HepG2 (cell line): ENCODE data around the gene PLOD3. TPM values are rescaled to one million over a fixed set of nuclear protein-coding genes. Genes with fewer than 3 reads are reported as not detected.

Source experiments
- ADNP ChIP-seq: sonication (generic); formaldehyde crosslinking; IDR thresholded peaks from 2 replicates; pipeline ENCODE4 v1.4.0; 2020; ENCODE audit warnings: missing genetic modification reagents
- BCL6 ChIP-seq: IDR thresholded peaks from 2 replicates; pipeline ENCODE4 v1.6.1; 2016; ENCODE audit warnings: missing genetic modification reagents, missing compliant biosample characterization
- CBX1 ChIP-seq: IDR thresholded peaks from one replicate; pipeline ENCODE4 v1.6.1; 2016; ENCODE audit warnings: antibody characterized with exemption, low read depth
- CEBPB ChIP-seq: IDR thresholded peaks from 2 replicates; pipeline ENCODE4 v1.6.1; 2011; ENCODE audit warnings: low read depth, low read length, improper control_type of control experiment, borderline replicate concordance
- FLYWCH1 ChIP-seq: sonication (generic); formaldehyde crosslinking; IDR thresholded peaks from 2 replicates; pipeline ENCODE4 v1.8.1; 2023; ENCODE audit warnings: mild to moderate bottlenecking, missing genetic modification reagents
- FOXO1 ChIP-seq: sonication (generic); formaldehyde crosslinking; IDR thresholded peaks from 2 replicates; pipeline ENCODE4 v1.4.0; 2020; ENCODE audit warnings: missing genetic modification reagents
- HIVEP1 ChIP-seq: sonication (generic); formaldehyde crosslinking; IDR thresholded peaks from 2 replicates; pipeline ENCODE4 v1.4.0; 2020; ENCODE audit warnings: mild to moderate bottlenecking, missing genetic modification reagents
- HMG20B ChIP-seq: conservative IDR thresholded peaks from 2 replicates; pipeline ENCODE4 v1.6.1; 2016; ENCODE audit warnings: missing genetic modification reagents, missing compliant biosample characterization
- HNRNPLL ChIP-seq: fragments of 200-400 bp; formaldehyde crosslinking; IDR thresholded peaks from 2 replicates; pipeline ENCODE4 v1.6.1; 2017; ENCODE audit warnings: mild to moderate bottlenecking, low read depth, low read length; ENCODE audit not compliant: poor library complexity, severe bottlenecking
- KMT2B ChIP-seq: IDR thresholded peaks from 2 replicates; pipeline ENCODE4 v1.6.1; 2016; ENCODE audit warnings: missing genetic modification reagents, missing compliant biosample characterization
- MEF2D ChIP-seq: sonication (generic); formaldehyde crosslinking; IDR thresholded peaks from 2 replicates; pipeline ENCODE4 v1.5.1; 2020; ENCODE audit warnings: mild to moderate bottlenecking, missing genetic modification reagents
- NCOA2 ChIP-seq: sonication (generic); formaldehyde crosslinking; IDR thresholded peaks from 2 replicates; pipeline ENCODE4 v1.8.0; 2022; ENCODE audit warnings: inconsistent platforms
- NFYC ChIP-seq: IDR thresholded peaks from 2 replicates; pipeline ENCODE4 v1.6.1; 2016; ENCODE audit warnings: missing genetic modification reagents, missing compliant biosample characterization
- PITX1 ChIP-seq: sonication (generic); formaldehyde crosslinking; IDR thresholded peaks from 2 replicates; pipeline ENCODE4 v1.5.1; 2020; ENCODE audit warnings: mild to moderate bottlenecking, missing genetic modification reagents
- REXO4 ChIP-seq: sonication (generic); formaldehyde crosslinking; IDR thresholded peaks from 2 replicates; pipeline ENCODE4 v1.8.0; 2022; ENCODE audit warnings: missing genetic modification reagents, mild to moderate bottlenecking, borderline replicate concordance
- USF2 ChIP-seq, 2 experiments: sonication (generic) in 1 of 2; formaldehyde crosslinking in 1 of 2; IDR thresholded peaks; 2 replicates each; pipeline versions ENCODE4 v1.5.1 to v1.6.1; 2011 to 2020; ENCODE audit warnings: borderline replicate concordance in 1 of 2, low read depth in 1 of 2, low read length in 1 of 2, mild to moderate bottlenecking in 1 of 2, missing genetic modification reagents in 1 of 2, moderate library complexity in 1 of 2
- ZBTB43 ChIP-seq: sonication (generic); formaldehyde crosslinking; conservative IDR thresholded peaks from 2 replicates; pipeline ENCODE4 v1.4.0; 2020; ENCODE audit warnings: missing genetic modification reagents
- ZEB1 ChIP-seq: IDR thresholded peaks from 2 replicates; pipeline ENCODE4 v1.6.1; 2012; ENCODE audit warnings: mild to moderate bottlenecking, low read depth, inconsistent platforms; ENCODE audit not compliant: insufficient replicate concordance
- ZKSCAN1 ChIP-seq: fragments of 150-350 bp; IDR thresholded peaks from 2 replicates; pipeline ENCODE4 v1.6.1; 2014; ENCODE audit warnings: low read length
- ZNF24 ChIP-seq: fragments of 450-650 bp; IDR thresholded peaks from 2 replicates; pipeline ENCODE4 v1.6.1; 2017; ENCODE audit warnings: antibody characterized with exemption, mild to moderate bottlenecking
- ZNF317 ChIP-seq: sonication (generic); formaldehyde crosslinking; IDR thresholded peaks from 2 replicates; pipeline ENCODE4 v1.5.0; 2020; ENCODE audit warnings: mild to moderate bottlenecking, missing genetic modification reagents
- ZNF335 ChIP-seq: sonication (generic); formaldehyde crosslinking; IDR thresholded peaks from 2 replicates; pipeline ENCODE4 v1.4.0; 2020; ENCODE audit warnings: missing genetic modification reagents
- ZNF546 ChIP-seq: sonication (generic); formaldehyde crosslinking; conservative IDR thresholded peaks from 2 replicates; pipeline ENCODE4 v1.8.1; 2023; ENCODE audit warnings: mild to moderate bottlenecking, missing genetic modification reagents
- ZNF549 ChIP-seq: sonication (generic); formaldehyde crosslinking; IDR thresholded peaks from 2 replicates; pipeline ENCODE4 v1.5.0; 2020; ENCODE audit warnings: missing genetic modification reagents
- polyA plus RNA-seq, 8 experiments: library from polyadenylated mRNA; depleted of rRNA in 3 of 8; stranded (reverse) in 7 of 8; unstranded in 1 of 8; fragments of >200 nt; fragmentation: Illumina TruSeq in 4 of 8; extraction: Trizol in 4 of 8; gene quantifications; 2 replicates each; pipeline versions ENCODE4 v1.2.1 to v1.2.3, GENCODE V29; 2011 to 2016; ENCODE audit warnings: low read depth in 4 of 8, missing spikeins in 1 of 8, mixed read lengths in 1 of 8; ENCODE audit not compliant: insufficient read depth in 1 of 8
- total RNA-seq, 5 experiments: library from RNA; depleted of rRNA; stranded (reverse); fragments of >200 nt; fragmentation: Illumina TruSeq; extraction: Trizol; gene quantifications; 2 replicates each; pipeline ENCODE4 v1.2.3, GENCODE V29; 2016; ENCODE audit warnings: low read depth in 1 of 5
- TF ChIP-seq, protein P1 (sequence below): sonication (generic); formaldehyde crosslinking; IDR thresholded peaks from 2 replicates; pipeline ENCODE4 v1.4.0; 2020; ENCODE audit warnings: missing genetic modification reagents, mild to moderate bottlenecking, borderline replicate concordance

PLOD3 gene
- total and polyA plus RNA-seq, 2 of the 13 experiments (the other 11 are each of a cell fraction or from before 2014, with no cell fraction given), result 65.8 to 67.4 TPM

DNA sequence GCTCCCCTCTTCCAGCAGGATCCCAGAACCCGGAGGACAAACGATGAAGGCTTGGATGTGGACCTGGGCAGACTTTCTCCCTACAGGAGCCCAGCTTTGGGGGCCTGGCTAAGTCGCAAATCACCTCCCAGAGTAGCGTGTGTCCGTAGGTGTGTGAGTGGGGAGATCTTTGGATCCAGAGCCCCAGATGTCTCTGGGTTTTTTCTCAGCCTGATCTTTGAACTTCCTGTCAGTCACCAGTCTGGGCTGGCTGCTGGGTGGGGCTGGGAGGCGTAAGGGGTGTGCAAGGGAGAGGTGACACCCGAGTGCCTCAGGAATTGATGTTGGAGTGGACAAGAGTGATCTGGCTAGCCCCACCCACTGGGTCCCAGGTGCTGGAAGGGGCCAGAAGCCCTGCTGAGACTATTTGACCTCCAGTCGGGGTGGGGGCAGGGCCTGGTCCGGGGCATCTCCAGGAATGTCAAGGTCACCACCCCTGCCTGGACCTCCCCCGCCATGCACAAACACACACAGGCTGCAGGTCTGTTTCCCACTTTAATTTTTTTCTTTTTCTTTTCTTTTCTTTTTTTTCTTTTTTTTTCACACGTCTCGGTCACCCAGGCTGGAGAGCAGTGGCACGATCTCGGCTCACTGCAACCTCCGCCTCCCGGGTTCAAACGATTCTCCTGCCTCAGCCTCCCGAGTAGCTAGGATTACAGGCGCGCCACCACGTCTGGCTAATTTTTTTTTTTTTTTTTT is 16.4 kb downstream of the PLOD3 start, which contains the start of gene MOGAT3 (continued):
- no peak; the same call in none of the 2 replicates for TF ChIP-seq NFYC
- TF ChIP-seq ADNP, result no peak
- TF ChIP-seq ZNF549 (CRISPR knock-in tag), result no peak
- TF ChIP-seq CBX1, result peak; percentile 43
- TF ChIP-seq HNRNPLL, result no peak
- no peak for TF ChIP-seq ZNF24
- peak; percentile 78 for TF ChIP-seq NCOA2 (CRISPR knock-in tag)
- no peak; the same call in 1 of the 2 replicates for TF ChIP-seq ZNF335 (CRISPR knock-in tag)
- peak; percentile 67; the same call in 1 of the 2 replicates for TF ChIP-seq HIVEP1 (CRISPR knock-in tag)
- TF ChIP-seq CEBPB, result no peak
- no peak for TF ChIP-seq USF2 (IDR thresholded peaks at IDR 0.05; ENCODE audit: low read depth, low read length)
- TF ChIP-seq USF2 (CRISPR knock-in tag; IDR thresholded peaks at IDR 0.05; ENCODE audit: borderline replicate concordance), result 0 out of 2 replicates have a peak, but pooled peaks have one; percentile 28
- TF ChIP-seq PITX1, result no peak; the same call in 1 of the 2 replicates
- no peak for TF ChIP-seq REXO4
- TF ChIP-seq ZKSCAN1, result no peak
- TF ChIP-seq MEF2D, result peak; percentile 93
- no peak for TF ChIP-seq KMT2B (CRISPR knock-in tag)
- TF ChIP-seq ZNF546 (CRISPR knock-in tag), result no peak; the same call in 1 of the 2 replicates
- TF ChIP-seq FLYWCH1, result no peak
- TF ChIP-seq HMG20B (CRISPR knock-in tag), result peak; percentile 82
- TF ChIP-seq, protein P1, sequence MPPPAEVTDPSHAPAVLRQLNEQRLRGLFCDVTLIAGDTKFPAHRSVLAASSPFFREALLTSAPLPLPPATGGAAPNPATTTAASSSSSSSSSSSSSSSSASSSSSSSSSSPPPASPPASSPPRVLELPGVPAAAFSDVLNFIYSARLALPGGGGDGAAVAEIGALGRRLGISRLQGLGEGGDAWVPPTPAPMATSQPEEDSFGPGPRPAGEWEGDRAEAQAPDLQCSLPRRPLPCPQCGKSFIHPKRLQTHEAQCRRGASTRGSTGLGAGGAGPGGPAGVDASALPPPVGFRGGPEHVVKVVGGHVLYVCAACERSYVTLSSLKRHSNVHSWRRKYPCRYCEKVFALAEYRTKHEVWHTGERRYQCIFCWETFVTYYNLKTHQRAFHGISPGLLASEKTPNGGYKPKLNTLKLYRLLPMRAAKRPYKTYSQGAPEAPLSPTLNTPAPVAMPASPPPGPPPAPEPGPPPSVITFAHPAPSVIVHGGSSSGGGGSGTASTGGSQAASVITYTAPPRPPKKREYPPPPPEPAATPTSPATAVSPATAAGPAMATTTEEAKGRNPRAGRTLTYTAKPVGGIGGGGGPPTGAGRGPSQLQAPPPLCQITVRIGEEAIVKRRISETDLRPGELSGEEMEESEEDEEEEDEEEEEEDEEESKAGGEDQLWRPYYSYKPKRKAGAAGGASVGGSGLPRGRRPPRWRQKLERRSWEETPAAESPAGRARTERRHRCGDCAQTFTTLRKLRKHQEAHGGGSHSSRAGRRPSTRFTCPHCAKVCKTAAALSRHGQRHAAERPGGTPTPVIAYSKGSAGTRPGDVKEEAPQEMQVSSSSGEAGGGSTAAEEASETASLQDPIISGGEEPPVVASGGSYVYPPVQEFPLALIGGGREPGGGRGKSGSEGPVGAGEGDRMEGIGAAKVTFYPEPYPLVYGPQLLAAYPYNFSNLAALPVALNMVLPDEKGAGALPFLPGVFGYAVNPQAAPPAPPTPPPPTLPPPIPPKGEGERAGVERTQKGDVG (CRISPR knock-in tag), result no peak
- TF ChIP-seq BCL6 (CRISPR knock-in tag), result peak; percentile 93
- peak; percentile 45; the same call in 1 of the 2 replicates for TF ChIP-seq FOXO1
- TF ChIP-seq ZEB1, result no peak
- peak; percentile 99 for TF ChIP-seq ZBTB43
- no peak; the same call in 1 of the 2 replicates for TF ChIP-seq ZNF317 (CRISPR knock-in tag)
